GM23338 (cell line): ENCODE data around the gene CTNNBIP1. TPM values are rescaled to one million over a fixed set of nuclear protein-coding genes. Genes with fewer than 3 reads are reported as not detected.

Source experiments
- ATAC-seq: fragments of 200-7000 bp; cut with Tn5 transposase; 3 replicates; pipeline ENCODE4 v1.9.1; 2020
- DNase-seq: peaks from one replicate; pipeline ENCODE4 v3.0.0-alpha.2; 2015; ENCODE audit warnings: low spot score
- H2AFZ ChIP-seq: fragments of 200-600 bp; sonication (generic); 2 replicates; pipeline ENCODE4 v1.8.0; 2016; ENCODE audit warnings: antibody characterized with exemption, mild to moderate bottlenecking, moderate library complexity
- H3F3A ChIP-seq: fragments of 200-600 bp; sonication (generic); replicated peaks from 2 replicates; pipeline ENCODE4 v1.8.0; 2017; ENCODE audit warnings: antibody characterized with exemption, mixed run types, low read depth
- H3K27ac ChIP-seq: fragments of 200-600 bp; sonication (generic); 2 replicates; pipeline ENCODE4 v1.6.1; 2016; ENCODE audit warnings: low read depth
- H3K27me3 ChIP-seq: fragments of 200-600 bp; sonication (generic); 2 replicates; pipeline ENCODE4 v1.8.0; 2016; ENCODE audit warnings: mild to moderate bottlenecking, mixed run types, moderate library complexity; ENCODE audit not compliant: insufficient read depth
- H3K36me3 ChIP-seq: fragments of 200-600 bp; sonication (generic); 2 replicates; pipeline ENCODE4 v1.8.0; 2016; ENCODE audit warnings: mild to moderate bottlenecking; ENCODE audit not compliant: insufficient read depth
- H3K4me1 ChIP-seq: fragments of 200-600 bp; sonication (generic); 2 replicates; pipeline ENCODE4 v1.8.0; 2016; ENCODE audit warnings: mild to moderate bottlenecking, moderate library complexity; ENCODE audit not compliant: insufficient read depth
- H3K4me2 ChIP-seq: fragments of 200-600 bp; sonication (generic); 2 replicates; pipeline ENCODE4 v1.7.1; 2017; ENCODE audit warnings: mixed run types
- H3K4me3 ChIP-seq: fragments of 200-600 bp; sonication (generic); 2 replicates; pipeline ENCODE4 v1.6.1; 2016; ENCODE audit warnings: mixed run types
- H3K79me2 ChIP-seq: fragments of 200-600 bp; sonication (generic); replicated peaks from 2 replicates; pipeline ENCODE4 v1.8.0; 2017; ENCODE audit warnings: mild to moderate bottlenecking; ENCODE audit not compliant: insufficient read depth
- H3K9me2 ChIP-seq: fragments of 200-600 bp; sonication (generic); 2 replicates; pipeline ENCODE4 v1.8.0; 2017; ENCODE audit not compliant: insufficient read depth
- H4K20me1 ChIP-seq: fragments of 200-600 bp; sonication (generic); replicated peaks from 2 replicates; pipeline ENCODE4 v1.8.0; 2017; ENCODE audit warnings: mild to moderate bottlenecking; ENCODE audit not compliant: insufficient read depth
- H3K27ac Mint-ChIP-seq: 2 replicates; pipeline ENCODE4 v1.8.0; 2020; ENCODE audit warnings: inconsistent platforms, mild to moderate bottlenecking, moderate library complexity, mixed read lengths
- H3K27me3 Mint-ChIP-seq: 3 replicates; pipeline ENCODE4 v1.8.0; 2022; ENCODE audit warnings: low read depth, mild to moderate bottlenecking, moderate library complexity, mixed read lengths, inconsistent platforms; ENCODE audit not compliant: insufficient read depth, poor library complexity
- H3K36me3 Mint-ChIP-seq: 3 replicates; pipeline ENCODE4 v1.8.0; 2021; ENCODE audit warnings: low read depth, mild to moderate bottlenecking, inconsistent platforms, moderate library complexity, mixed read lengths
- H3K4me1 Mint-ChIP-seq: 3 replicates; pipeline ENCODE4 v1.8.0; 2020; ENCODE audit warnings: mild to moderate bottlenecking, inconsistent platforms, mixed read lengths
- H3K4me3 Mint-ChIP-seq: 3 replicates; pipeline ENCODE4 v1.8.0; 2021; ENCODE audit warnings: moderate library complexity, mild to moderate bottlenecking, inconsistent platforms, mixed read lengths
- H3K9me3 Mint-ChIP-seq: 3 replicates; pipeline ENCODE4 v1.8.0; 2020; ENCODE audit warnings: moderate library complexity, mild to moderate bottlenecking, inconsistent platforms, mixed read lengths
- CREB1 ChIP-seq: fragments of 250-450 bp; sonication (Bioruptor Pico); IDR thresholded peaks from 2 replicates; pipeline ENCODE4 v1.5.0; 2020; ENCODE audit warnings: low read depth, mild to moderate bottlenecking, moderate library complexity
- CTCF ChIP-seq, 2 experiments: fragments of 200-600 bp in 1 of 2; sonication (generic) in 1 of 2; conservative IDR thresholded peaks; 2 replicates each; pipeline versions ENCODE4 v1.5.1 to v1.6.1; 2016 to 2017; ENCODE audit warnings: antibody characterized with exemption in 2 of 2, low read depth in 2 of 2, mild to moderate bottlenecking in 2 of 2, moderate library complexity in 1 of 2
- ETS1 ChIP-seq: IDR thresholded peaks from 2 replicates; pipeline ENCODE4 v1.6.1; 2016; ENCODE audit warnings: antibody characterized with exemption
- EZH2phosphoT487 ChIP-seq: fragments of 200-600 bp; sonication (generic); IDR thresholded peaks from one replicate; pipeline ENCODE4 v1.8.1; 2018; ENCODE audit warnings: antibody characterized with exemption; ENCODE audit not compliant: unreplicated experiment
- NANOG ChIP-seq: IDR thresholded peaks from 2 replicates; pipeline ENCODE4 v1.6.1; 2016; ENCODE audit warnings: antibody characterized with exemption, borderline replicate concordance
- POLR2AphosphoS5 ChIP-seq: IDR thresholded peaks from 2 replicates; pipeline ENCODE4 v1.6.1; 2016; ENCODE audit warnings: antibody characterized with exemption, low read depth
- REST ChIP-seq: IDR thresholded peaks from one replicate; pipeline ENCODE4 v1.6.1; 2018; ENCODE audit warnings: antibody characterized with exemption; ENCODE audit not compliant: unreplicated experiment
- ZNF114 ChIP-seq: fragments of 250-450 bp; sonication (Bioruptor Pico); IDR thresholded peaks from 2 replicates; pipeline ENCODE4 v1.5.0; 2020; ENCODE audit warnings: mild to moderate bottlenecking, moderate library complexity
- polyA plus RNA-seq: library from polyadenylated mRNA; unstranded; fragments of >200 nt; fragmentation: Nextera tagmentation; extraction: Ambion mirVana; gene quantifications from 2 replicates; pipeline ENCODE4 v1.2.1, GENCODE V29; 2016
- total RNA-seq: library from RNA; depleted of rRNA; stranded (reverse); fragments of >200 nt; shearing (Covaris generic); gene quantifications from 2 replicates; pipeline ENCODE4 v1.2.3, GENCODE V29; 2014

Gene CTNNBIP1
- total and polyA plus RNA-seq, 2 experiments from 2014 or later = 30.3 to 55.1 TPM

- Histone ChIP-seq H3K4me3 (peak within 1 kb of the TSS; percentile 75), H2AFZ (peak within 1 kb of the TSS; percentile 95), H4K20me1 (no peaks in the 10 kb centered on the region; the same call in 1 of the 2 replicates), H3K27ac (peak within 1 kb of the TSS; percentile 94), H3K4me2 (peak within 1 kb of the TSS; percentile 89), H3K9me2 (no peaks in the 10 kb centered on the region), H3K4me1 (no peaks in the 10 kb centered on the region), H3K27me3 (no peaks in the 10 kb centered on the region), H3K36me3 (no peaks in the 10 kb centered on the region), H3F3A (0 out of 2 replicates have a peak, but pooled peaks cover 5% of the 10 kb centered on the region), H3K79me2 (0 out of 2 replicates have a peak, but pooled peaks cover 11% of the 10 kb centered on the region)
- Mint-ChIP-seq H3K36me3 (peaks cover 8% of the 10 kb centered on the region; the same call in 2 of the 3 replicates), H3K4me1 (peaks cover 2% of the 10 kb centered on the region; the same call in 2 of the 3 replicates), H3K27ac (peak within 1 kb of the TSS; percentile 99), H3K27me3 (peaks cover 4% of the 10 kb centered on the region), H3K4me3 (peak within 1 kb of the TSS; percentile 93), H3K9me3 (no peaks in the 10 kb centered on the region)
- TF ChIP-seq EZH2phosphoT487 (no peak), POLR2AphosphoS5 (peak; percentile 90), CREB1 (CRISPR knock-in tag) (peak; percentile 88), CTCF (conservative IDR thresholded peaks at IDR 0.05; ENCODE audit: low read depth in 2 of 2) (no peak), REST (peak; percentile 3), ZNF114 (CRISPR knock-in tag) (no peak), NANOG (no peak), ETS1 (peak; percentile 85)
- peak; percentile 98 for ATAC-seq
- DNase-seq = peak; percentile 98
Observed at GRCh38 chr1:9942939-9943788, 33.1 kb upstream of the CTNNBIP1 start, which contains the start of the genes LZIC and NMNAT1. TSS of gene LZIC (minus strand) at chr1:9943391. CDS start at chr1:9936619, 6,772 bp downstream. TSS of gene NMNAT1 (plus strand) at chr1:9943475. CDS start at chr1:9972074, 28,599 bp downstream.
